Measurements from ENCODE around the gene SLC41A1. TPM values are rescaled to one million over a fixed set of nuclear protein-coding genes. Genes with fewer than 3 reads are reported as not detected.

SLC41A1 gene
- total and polyA plus RNA-seq, 2 experiments from 2014 or later, result 21.3 to 22.4 TPM

GRCh38 chr1:205800981-205801703, 11.9 kb downstream of the SLC41A1 start:
- WGBS, 2 experiments (ENCODE audit: low coverage in 1 of 2, low lambda C conversion rate in 2 of 2, missing lambda C conversion rate in 2 of 2), result 79 to 81% methylated on average over 7 of the region's 7 CpGs
- Histone ChIP-seq H3K27ac (no peak overlapping the region), H2AFZ (no peak overlapping the region), H3K4me2 (ENCODE audit: unreplicated experiment) (no peak overlapping the region), H3K4me3 (no peak overlapping the region), H3K27me3 (replicated peaks; ENCODE audit: insufficient read depth) (no peaks in the 10 kb centered on the region), H3K9ac (no peak overlapping the region), H3F3A (ENCODE audit: insufficient read depth) (no peaks in the 10 kb centered on the region), H3K9me3 (ENCODE audit: low read depth) (no peaks in the 10 kb centered on the region), H3K36me3 (ENCODE audit: low read depth) (0 out of 2 replicates have a peak, but pooled peaks cover 5% of the 10 kb centered on the region), H3K4me1 (ENCODE audit: insufficient read depth) (peaks cover 14% of the 10 kb centered on the region), H4K20me1 (ENCODE audit: insufficient read depth) (no peaks in the 10 kb centered on the region), H3K79me2 (ENCODE audit: insufficient read depth) (peaks cover 37% of the 10 kb centered on the region), H3K9me2 (ENCODE audit: insufficient read depth) (no peaks in the 10 kb centered on the region)
- in situ Hi-C loops (cut with MboI), result no loop called here
- TF ChIP-seq EZH2 (IDR thresholded peaks at IDR 0.05; ENCODE audit: insufficient read depth, poor library complexity, severe bottlenecking), result no peak
- no peak for TF ChIP-seq EZH2phosphoT487 (IDR thresholded peaks at IDR 0.05; ENCODE audit: insufficient read depth, low read depth)
- DNase-seq, result no peak

- no peak overlapping the region for H3K4me3 ChIP-seq
- 0 out of 2 replicates have a peak, but pooled peaks cover 5% of the 10 kb centered on the region for H3K36me3 ChIP-seq (ENCODE audit: low read depth)
- H3K27me3 ChIP-seq (replicated peaks; ENCODE audit: insufficient read depth), result no peaks in the 10 kb centered on the region
- H2AFZ ChIP-seq, result no peak overlapping the region
- H3K9ac ChIP-seq, result no peak overlapping the region
- peaks cover 10% of the 10 kb centered on the region for H3K4me1 ChIP-seq (ENCODE audit: insufficient read depth)
- in situ Hi-C loops (cut with MboI), result no loop called here
- H3F3A ChIP-seq (ENCODE audit: insufficient read depth), result no peaks in the 10 kb centered on the region
- H3K4me2 ChIP-seq (ENCODE audit: unreplicated experiment), result no peak overlapping the region
- no peak for DNase-seq
- TF ChIP-seq EZH2 (IDR thresholded peaks at IDR 0.05; ENCODE audit: insufficient read depth, poor library complexity, severe bottlenecking), result no peak
- no peak for TF ChIP-seq EZH2phosphoT487 (IDR thresholded peaks at IDR 0.05; ENCODE audit: insufficient read depth, low read depth)
- no peak overlapping the region for H3K27ac ChIP-seq
- no peaks in the 10 kb centered on the region for H4K20me1 ChIP-seq (ENCODE audit: insufficient read depth)
- no peaks in the 10 kb centered on the region for H3K9me3 ChIP-seq (ENCODE audit: low read depth)
- no peaks in the 10 kb centered on the region for H3K9me2 ChIP-seq (ENCODE audit: insufficient read depth)
- H3K79me2 ChIP-seq (ENCODE audit: insufficient read depth), result peaks cover 33% of the 10 kb centered on the region
- 73 to 89% methylated on average over 6 to 7 of the region's 7 CpGs for WGBS, 2 experiments (ENCODE audit: low coverage in 1 of 2, low lambda C conversion rate in 2 of 2, missing lambda C conversion rate in 2 of 2)
Measured at GRCh38 chr1:205800427-205800826, 12.6 kb downstream of the SLC41A1 start.

DNA sequence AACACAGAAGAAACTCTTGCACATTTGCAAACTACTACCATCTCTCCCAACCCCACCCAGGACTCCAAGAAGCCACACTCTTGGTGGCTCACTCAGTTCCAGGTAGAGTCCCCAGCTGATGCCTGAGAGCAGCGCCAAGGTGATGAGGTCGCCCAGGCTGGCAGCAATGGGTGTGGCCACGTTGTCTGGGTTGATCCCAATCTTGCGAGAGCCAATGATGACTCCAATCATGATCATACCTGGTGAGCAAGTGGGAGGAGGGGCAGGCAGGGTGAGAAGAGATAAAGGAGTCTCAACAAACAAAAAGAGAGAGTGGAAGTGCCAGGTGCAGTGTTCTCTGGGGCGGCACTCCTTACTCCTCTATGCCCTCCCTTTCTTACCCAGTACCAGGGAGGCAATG, 14.4 kb downstream of the SLC41A1 start:
- in situ Hi-C loops (cut with MboI), result loop anchor here (10.0 kb wide), 1 partner anchor 186 kb away; no protein-coding TSS in a partner anchor
- H3K36me3 ChIP-seq (ENCODE audit: low read depth), result 0 out of 2 replicates have a peak, but pooled peaks cover 5% of the 10 kb centered on the region

GRCh38 chr1:205797168-205797567, 15.8 kb downstream of the SLC41A1 start:
- in situ Hi-C loops (cut with MboI), result loop anchor here (10.0 kb wide), 1 partner anchor 188 kb away; no protein-coding TSS in a partner anchor
- Histone ChIP-seq H4K20me1 (ENCODE audit: insufficient read depth) (no peaks in the 10 kb centered on the region), H3K9ac (no peak overlapping the region), H3K4me1 (ENCODE audit: insufficient read depth) (no peaks in the 10 kb centered on the region), H3K27ac (no peak overlapping the region), H3F3A (ENCODE audit: insufficient read depth) (no peaks in the 10 kb centered on the region), H3K9me2 (ENCODE audit: insufficient read depth) (no peaks in the 10 kb centered on the region), H3K4me2 (ENCODE audit: unreplicated experiment) (no peak overlapping the region), H3K9me3 (ENCODE audit: low read depth) (no peaks in the 10 kb centered on the region), H3K36me3 (ENCODE audit: low read depth) (peaks cover 5% of the 10 kb centered on the region; the same call in 1 of the 2 replicates), H2AFZ (no peak overlapping the region), H3K79me2 (ENCODE audit: insufficient read depth) (peaks cover 6% of the 10 kb centered on the region), H3K27me3 (replicated peaks; ENCODE audit: insufficient read depth) (no peaks in the 10 kb centered on the region), H3K4me3 (no peak overlapping the region)
- WGBS, 2 experiments (ENCODE audit: low coverage in 1 of 2, low lambda C conversion rate in 2 of 2, missing lambda C conversion rate in 2 of 2), result 100% methylated on average over 2 of the region's 2 CpGs
- no peak for DNase-seq
- TF ChIP-seq EZH2 (IDR thresholded peaks at IDR 0.05; ENCODE audit: insufficient read depth, poor library complexity, severe bottlenecking) (no peak), EZH2phosphoT487 (IDR thresholded peaks at IDR 0.05; ENCODE audit: insufficient read depth, low read depth) (no peak)

More for the DNA sequence above, 14.4 kb downstream of the SLC41A1 start:
- Histone ChIP-seq H3K4me2 (ENCODE audit: unreplicated experiment) (no peak overlapping the region), H3K9me2 (ENCODE audit: insufficient read depth) (no peaks in the 10 kb centered on the region), H3K27me3 (replicated peaks; ENCODE audit: insufficient read depth) (no peaks in the 10 kb centered on the region), H3K9me3 (ENCODE audit: low read depth) (no peaks in the 10 kb centered on the region), H3K27ac (no peak overlapping the region), H3K79me2 (ENCODE audit: insufficient read depth) (peaks cover 15% of the 10 kb centered on the region), H3K9ac (no peak overlapping the region), H4K20me1 (ENCODE audit: insufficient read depth) (no peaks in the 10 kb centered on the region), H3K4me1 (ENCODE audit: insufficient read depth) (no peaks in the 10 kb centered on the region), H3K4me3 (no peak overlapping the region), H2AFZ (no peak overlapping the region), H3F3A (ENCODE audit: insufficient read depth) (no peaks in the 10 kb centered on the region)
- WGBS, 2 experiments (ENCODE audit: low coverage in 1 of 2, low lambda C conversion rate in 2 of 2, missing lambda C conversion rate in 2 of 2), result 92 to 95% methylated on average over 5 of the region's 5 CpGs
- no peak for DNase-seq
- no peak for TF ChIP-seq EZH2phosphoT487 (IDR thresholded peaks at IDR 0.05; ENCODE audit: insufficient read depth, low read depth)
- TF ChIP-seq EZH2 (IDR thresholded peaks at IDR 0.05; ENCODE audit: insufficient read depth, poor library complexity, severe bottlenecking), result no peak

All from GM23248 (cell line).